DND-41 (cell line): Measurements from ENCODE around the gene HECW1.

Experiments used
- ATAC-seq: fragments of 200-7000 bp; cut with Tn5 transposase; 3 replicates; pipeline ENCODE4 v1.9.1; 2021; ENCODE audit warnings: low read depth; ENCODE audit not compliant: insufficient read depth
- DNase-seq: peaks from one replicate; pipeline ENCODE4 v3.0.0-alpha.2; 2020
- H2AFZ ChIP-seq: 2 replicates; pipeline ENCODE4 v1.6.0; 2012; ENCODE audit warnings: low read depth, low read length
- H3K27ac ChIP-seq: 2 replicates; pipeline ENCODE4 v1.5.1; 2012; ENCODE audit warnings: low read length, inconsistent platforms
- H3K27me3 ChIP-seq: fragments of 200-600 bp; sonication (generic); 2 replicates; pipeline ENCODE4 v1.6.0; 2012; ENCODE audit warnings: low read length, mild to moderate bottlenecking, inconsistent platforms; ENCODE audit not compliant: insufficient read depth, poor library complexity
- H3K36me3 ChIP-seq: 2 replicates; pipeline ENCODE4 v1.5.1; 2012; ENCODE audit warnings: low read length, inconsistent platforms; ENCODE audit not compliant: insufficient read depth
- H3K4me1 ChIP-seq: 2 replicates; pipeline ENCODE4 v1.5.1; 2012; ENCODE audit warnings: mild to moderate bottlenecking, low read length; ENCODE audit not compliant: insufficient read depth
- H3K4me2 ChIP-seq: 2 replicates; pipeline ENCODE4 v1.6.0; 2012; ENCODE audit warnings: mild to moderate bottlenecking, moderate library complexity, low read length, inconsistent platforms; ENCODE audit not compliant: insufficient read depth
- H3K4me3 ChIP-seq, 2 experiments: fragments of 200-600 bp in 1 of 2; shearing (Covaris generic) in 1 of 2; 2 replicates each; pipeline ENCODE4 v1.5.1; 2012 to 2016; ENCODE audit warnings: inconsistent platforms in 2 of 2, low read length in 2 of 2, mild to moderate bottlenecking in 2 of 2, low read depth in 1 of 2, moderate library complexity in 1 of 2
- H3K79me2 ChIP-seq: 2 replicates; pipeline ENCODE4 v1.6.0; 2012; ENCODE audit warnings: low read length, inconsistent platforms; ENCODE audit not compliant: insufficient read depth
- H3K9ac ChIP-seq: 2 replicates; pipeline ENCODE4 v1.6.0; 2012; ENCODE audit warnings: low read depth, mild to moderate bottlenecking, inconsistent platforms, low read length, moderate library complexity
- H3K9me3 ChIP-seq: 2 replicates; pipeline ENCODE4 v1.5.1; 2012; ENCODE audit warnings: low read length, moderate library complexity, mild to moderate bottlenecking, inconsistent platforms; ENCODE audit not compliant: insufficient read depth, severe bottlenecking
- H4K20me1 ChIP-seq: 2 replicates; pipeline ENCODE4 v1.6.0; 2012; ENCODE audit warnings: low read length; ENCODE audit not compliant: insufficient read depth
- CTCF ChIP-seq: IDR thresholded peaks from 2 replicates; pipeline ENCODE4 v1.5.1; 2012; ENCODE audit warnings: borderline replicate concordance, low read length, moderate library complexity, mild to moderate bottlenecking; ENCODE audit not compliant: poor library complexity, severe bottlenecking; ENCODE audit errors: extremely low read depth
- EZH2 ChIP-seq: IDR thresholded peaks from 3 replicates; pipeline ENCODE4 v1.6.1; 2012; ENCODE audit warnings: borderline replicate concordance, low read depth, mild to moderate bottlenecking, moderate library complexity, low read length, inconsistent platforms; ENCODE audit not compliant: severe bottlenecking

Gene HECW1

GRCh38 chr7:43589728-43590127 lies 477.3 kb downstream of the HECW1 start:
- ATAC-seq (no peak), DNase-seq (no peak)
- Histone ChIP-seq H2AFZ (no peak overlapping the region), H4K20me1 (peaks cover 91% of the 10 kb centered on the region), H3K36me3 (peaks cover 38% of the 10 kb centered on the region), H3K9me3 (no peaks in the 10 kb centered on the region), H3K4me1 (peaks cover 90% of the 10 kb centered on the region), H3K9ac (no peak overlapping the region), H3K79me2 (peaks cover 100% of the 10 kb centered on the region), H3K27me3 (no peaks in the 10 kb centered on the region), H3K4me3 (peak overlapping the region in 1 of 2 experiments; percentile 12; a peak in 1 of 4 replicates), H3K4me2 (peak overlapping the region; percentile 71; the same call in 1 of the 2 replicates), H3K27ac (peak overlapping the region; percentile 6; the same call in 1 of the 2 replicates)
- TF ChIP-seq EZH2 (no peak), CTCF (no peak)

GRCh38 chr7:43590862-43591557 lies 478.6 kb downstream of the HECW1 start:
- Histone ChIP-seq H3K27ac (no peak overlapping the region), H3K36me3 (peaks cover 46% of the 10 kb centered on the region), H3K27me3 (no peaks in the 10 kb centered on the region), H2AFZ (no peak overlapping the region), H3K79me2 (peaks cover 100% of the 10 kb centered on the region), H3K9ac (no peak overlapping the region), H3K4me3 (no peak overlapping the region), H4K20me1 (peaks cover 91% of the 10 kb centered on the region), H3K4me1 (peaks cover 80% of the 10 kb centered on the region), H3K4me2 (peak overlapping the region; percentile 33; the same call in 1 of the 2 replicates), H3K9me3 (no peaks in the 10 kb centered on the region)
- TF ChIP-seq CTCF (no peak), EZH2 (no peak)
- ATAC-seq: peak; percentile 10; the same call in 1 of the 3 replicates
- no peak for DNase-seq

GRCh38 chr7:43591558-43592180 lies 479.2 kb downstream of the HECW1 start:
- H3K4me1 ChIP-seq: peaks cover 73% of the 10 kb centered on the region
- H3K9ac ChIP-seq: no peak overlapping the region
- no peak for ATAC-seq

More at GRCh38 chr7:43591558-43592180, 479.2 kb downstream of the HECW1 start:
- no peaks in the 10 kb centered on the region for H3K9me3 ChIP-seq
- no peaks in the 10 kb centered on the region for H3K27me3 ChIP-seq
- H4K20me1 ChIP-seq: peaks cover 91% of the 10 kb centered on the region
- DNase-seq: no peak
- H3K79me2 ChIP-seq: peaks cover 100% of the 10 kb centered on the region
- no peak overlapping the region for H3K4me3 ChIP-seq
- H3K4me2 ChIP-seq: peak overlapping the region; percentile 33; the same call in 1 of the 2 replicates
- H2AFZ ChIP-seq: no peak overlapping the region
- H3K27ac ChIP-seq: peak overlapping the region; percentile 45; the same call in 1 of the 2 replicates
- H3K36me3 ChIP-seq: peaks cover 48% of the 10 kb centered on the region
- TF ChIP-seq EZH2: no peak
- TF ChIP-seq CTCF: no peak
